GM21723 (cell line): ENCODE results near the gene PSMB8.
A peak's percentile ranks its signal among the peaks of the same experiment; 100 is the strongest.

Source experiments
- ATAC-seq: cut with Tn5 transposase; IDR thresholded peaks from one replicate; pipeline ENCODE4 v1.9.1; 2021; ENCODE audit warnings: mild to moderate bottlenecking, moderate library complexity; ENCODE audit not compliant: unreplicated experiment

The PSMB8 gene

DNA sequence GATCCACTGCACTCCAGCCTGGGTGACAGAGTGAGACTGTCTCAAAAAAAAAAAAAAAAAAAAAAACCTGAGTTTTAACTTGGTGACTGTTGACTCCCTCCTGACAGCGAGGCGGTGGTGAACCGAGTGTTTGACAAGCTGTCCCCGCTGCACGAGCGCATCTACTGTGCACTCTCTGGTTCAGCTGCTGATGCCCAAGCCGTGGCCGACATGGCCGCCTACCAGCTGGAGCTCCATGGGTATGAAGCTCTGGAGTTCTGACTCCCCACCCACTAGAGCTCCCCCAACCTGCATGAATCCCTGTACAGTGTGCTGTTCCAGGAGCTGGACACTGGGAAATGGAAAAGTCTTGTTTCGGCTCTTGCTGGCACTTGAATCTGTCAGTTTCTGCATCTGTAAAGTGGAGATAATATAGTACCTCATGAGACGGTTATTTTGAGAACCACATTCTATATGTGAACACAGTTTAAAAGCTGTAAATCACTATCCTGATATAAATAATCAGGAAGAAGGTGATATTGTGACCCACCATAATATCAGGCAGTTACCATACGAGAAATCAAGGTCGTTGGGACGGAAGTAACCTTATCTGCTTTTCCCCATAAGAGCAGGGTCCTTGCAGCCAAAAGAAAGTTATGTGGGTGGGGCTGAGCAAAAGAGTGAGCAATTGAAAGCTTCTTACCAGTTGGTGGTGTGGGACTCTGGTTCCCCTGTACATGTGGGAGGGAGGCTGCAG is 13.5 kb upstream of the PSMB8 start:
- ATAC-seq, result no peak

DNA sequence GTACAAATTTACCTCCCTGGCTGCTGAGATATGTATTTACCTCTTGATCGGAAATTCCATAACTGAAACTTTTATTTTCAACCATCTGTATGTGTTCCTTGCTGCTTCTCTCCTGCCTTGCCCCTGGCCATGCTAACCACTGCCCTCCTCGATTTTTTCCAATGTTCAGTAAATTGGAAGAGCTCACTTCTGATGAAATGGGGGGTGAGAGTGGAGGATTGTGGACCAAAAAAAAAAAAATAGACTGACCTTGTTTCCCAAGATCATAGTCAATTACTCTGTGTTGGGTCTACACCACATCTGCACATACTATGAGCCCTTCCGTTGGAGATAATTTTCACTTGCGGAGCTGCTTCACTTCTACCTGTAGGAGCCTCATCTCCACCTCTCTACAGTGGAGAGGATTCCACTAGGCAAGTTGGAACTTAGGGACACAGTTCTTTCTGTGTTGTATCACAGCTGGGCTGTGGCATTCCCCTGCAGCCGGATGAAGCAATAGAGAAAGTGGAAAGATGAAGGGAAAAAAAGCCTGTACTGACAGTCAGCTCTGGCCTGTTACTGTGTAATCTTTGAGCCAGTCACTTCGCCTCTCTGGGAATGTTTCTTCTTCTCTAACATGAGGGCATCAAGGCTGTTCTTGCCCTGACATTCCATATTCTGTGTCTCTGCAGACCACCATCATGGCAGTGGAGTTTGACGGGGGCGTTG is 11.8 kb upstream of the PSMB8 start:
- no peak for ATAC-seq

DNA sequence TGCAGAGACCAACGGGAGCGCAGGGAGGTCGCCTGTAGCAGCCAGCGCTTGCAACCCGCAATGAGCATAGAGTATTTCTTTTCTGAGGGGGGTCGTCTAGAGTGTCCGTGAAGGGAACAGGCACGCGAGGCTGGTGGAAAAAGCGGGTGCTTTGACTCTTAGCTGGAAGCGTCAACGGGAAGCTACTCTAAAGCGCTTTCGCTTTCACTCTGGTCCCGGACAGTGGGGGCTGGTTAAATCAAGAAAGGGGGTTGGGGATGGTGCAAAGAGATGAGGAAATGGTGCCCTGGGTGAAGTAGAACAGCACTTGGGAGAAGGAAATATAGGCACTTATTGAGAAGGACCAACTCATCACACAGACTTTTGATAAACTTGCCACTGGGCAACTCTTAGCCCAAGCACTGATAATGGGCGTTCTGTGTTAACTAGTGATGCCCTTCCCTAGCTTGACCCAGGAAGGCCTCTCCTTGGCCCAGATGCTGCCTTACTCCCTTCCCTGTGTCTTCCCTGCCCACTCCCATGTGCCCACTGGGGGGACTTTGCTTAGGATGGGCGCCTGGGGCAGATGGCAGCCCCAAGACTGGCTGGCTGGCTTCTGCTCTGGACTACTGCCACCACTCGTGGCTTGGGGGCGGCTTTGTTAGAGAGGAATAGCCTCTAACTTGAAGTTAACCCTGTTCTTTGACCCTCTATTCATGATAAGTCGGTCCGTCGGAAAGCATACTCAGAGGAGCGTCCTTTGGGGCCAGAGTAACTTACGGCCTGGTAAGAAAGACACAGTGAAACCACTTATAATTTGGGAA is 10.7 kb upstream of the PSMB8 start:
- ATAC-seq, result peak; percentile 25

DNA sequence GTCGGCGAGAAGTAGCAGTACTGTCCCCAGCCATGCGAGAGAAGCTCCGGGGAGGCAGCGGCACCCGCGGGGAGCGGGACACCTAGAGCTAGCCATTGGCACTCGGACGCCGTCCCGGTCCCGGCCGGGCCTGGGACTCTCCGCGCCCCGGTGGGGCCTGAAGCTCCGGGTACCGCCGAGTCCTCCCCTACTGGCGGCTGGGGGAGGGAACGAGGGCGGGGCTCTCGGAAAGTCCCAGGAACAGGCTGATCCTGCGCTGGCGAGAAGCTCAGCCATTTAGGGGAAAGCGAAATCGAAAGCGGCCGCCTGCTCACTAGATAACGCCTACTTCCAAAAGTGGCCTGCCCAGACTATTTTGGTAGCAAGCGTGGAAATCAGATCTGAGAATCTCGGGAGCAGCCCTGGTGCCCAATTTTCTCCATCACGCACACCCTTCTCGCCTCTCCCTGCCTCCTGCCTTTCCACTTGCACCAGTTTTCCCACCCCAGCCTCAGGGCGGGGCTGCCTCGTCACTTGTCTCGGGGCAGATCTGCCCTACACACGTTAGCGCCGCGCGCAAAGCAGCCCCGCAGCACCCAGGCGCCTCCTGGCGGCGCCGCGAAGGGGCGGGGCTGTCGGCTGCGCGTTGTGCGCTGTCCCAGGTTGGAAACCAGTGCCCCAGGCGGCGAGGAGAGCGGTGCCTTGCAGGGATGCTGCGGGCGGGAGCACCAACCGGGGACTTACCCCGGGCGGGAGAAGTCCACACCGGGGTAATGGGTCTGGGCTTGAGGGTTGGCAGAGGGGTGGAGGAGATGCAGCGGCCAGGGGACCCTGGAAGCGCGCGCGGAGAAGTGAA is 9.9 kb upstream of the PSMB8 start, which contains the start of the genes PSMB9 and TAP1:
PSMB9 (plus strand) TSS at position 652 of the 835 bp plus-strand sequence; CDS start at position 690, 38 bp downstream.
TAP1 (minus strand) TSS at position 164 of the 835 bp plus-strand sequence; CDS start at position 96, 68 bp downstream.
- peak; percentile 78 for ATAC-seq

DNA sequence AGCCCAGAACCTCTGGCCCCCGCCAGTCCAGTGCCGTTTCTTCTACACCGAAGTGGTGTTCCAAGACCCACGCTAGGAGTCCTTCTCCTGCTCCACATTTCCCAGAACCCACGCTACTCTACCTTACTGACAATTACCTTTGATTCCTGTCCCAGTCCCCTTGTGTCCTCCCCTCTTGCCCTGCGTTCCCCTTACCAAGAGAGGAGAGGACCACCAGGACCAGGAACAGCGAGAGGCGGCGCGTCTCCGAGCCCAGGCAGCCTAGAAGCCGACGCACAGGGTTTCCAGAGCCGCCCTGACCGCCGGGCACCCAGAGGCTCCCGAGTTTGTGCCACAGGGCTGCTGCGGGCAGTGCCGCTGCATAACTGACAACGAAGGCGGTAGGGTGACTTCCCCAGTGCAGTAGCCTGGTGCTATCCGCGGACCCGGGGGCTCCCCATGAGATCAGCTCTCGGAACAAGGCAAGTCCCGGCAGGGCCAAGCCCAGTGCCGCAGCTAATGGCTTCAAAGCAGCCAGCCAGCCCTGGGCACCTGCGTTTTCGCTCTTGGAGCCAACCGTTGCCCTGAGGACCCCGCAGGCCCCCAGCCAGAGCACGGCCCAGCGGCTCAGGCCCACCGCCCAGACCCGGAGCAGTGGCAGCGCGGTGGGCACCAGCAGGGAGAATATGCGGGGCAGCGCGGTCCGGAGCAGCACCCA is 9.1 kb upstream of the PSMB8 start:
- peak; percentile 35 for ATAC-seq

DNA sequence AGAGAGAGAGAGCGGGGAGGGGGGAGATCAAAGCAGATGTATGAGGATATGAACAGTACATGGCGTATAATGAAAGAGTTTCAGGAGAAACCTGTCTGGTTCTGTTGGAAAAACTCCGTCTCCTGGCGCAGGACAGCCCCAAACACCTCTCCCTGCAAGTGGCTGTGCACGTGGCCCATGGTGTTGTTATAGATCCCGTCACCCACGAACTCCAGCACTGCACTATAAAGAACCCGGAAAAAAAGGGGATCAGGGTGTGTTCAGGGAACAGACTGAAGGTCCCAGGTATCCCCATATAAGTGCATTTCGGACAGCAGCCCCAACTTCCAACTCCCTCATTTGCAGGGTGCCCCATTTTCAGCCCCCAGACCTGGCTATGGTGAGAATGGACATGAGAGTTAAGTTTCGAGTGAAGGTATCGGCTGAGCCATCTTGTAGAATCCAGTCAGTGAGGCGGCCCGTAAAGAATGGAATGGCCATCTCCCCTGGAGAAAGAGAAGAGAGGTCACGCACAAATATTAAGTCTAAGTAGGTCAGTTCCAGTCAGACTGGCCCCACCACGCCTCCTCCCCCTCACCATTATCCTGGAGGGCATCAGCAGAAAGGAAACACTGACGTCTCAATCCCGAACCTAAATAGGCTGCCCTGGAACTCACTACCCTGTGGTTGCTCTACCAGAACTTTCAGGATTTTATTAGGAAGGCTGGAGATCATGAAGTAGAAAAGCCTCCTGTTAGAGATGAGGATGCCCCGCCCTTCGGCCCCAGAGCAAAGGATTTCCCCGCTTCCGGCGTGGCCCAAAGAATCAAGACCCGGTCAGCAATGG is 8.4 kb upstream of the PSMB8 start:
- no peak for ATAC-seq

DNA sequence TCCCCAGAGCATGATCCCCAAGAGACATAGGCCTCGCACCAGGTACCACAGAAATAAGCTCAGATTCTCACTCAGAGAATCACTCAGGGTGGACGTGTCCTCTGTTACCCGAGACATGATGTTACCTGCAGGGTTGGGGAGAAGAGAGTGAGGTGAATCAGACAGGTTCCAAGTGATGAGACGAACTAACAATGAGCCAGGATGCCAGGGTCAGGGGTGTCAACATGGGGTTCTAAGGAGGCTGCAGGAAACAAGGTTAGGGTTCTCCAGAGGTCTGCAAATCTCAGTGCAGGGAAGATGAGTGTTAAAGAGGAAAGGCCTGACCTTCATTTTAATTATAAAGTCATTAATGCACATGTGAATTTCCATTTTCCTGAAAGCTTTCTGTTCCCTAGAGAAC is 7.2 kb upstream of the PSMB8 start:
- ATAC-seq, result no peak

DNA sequence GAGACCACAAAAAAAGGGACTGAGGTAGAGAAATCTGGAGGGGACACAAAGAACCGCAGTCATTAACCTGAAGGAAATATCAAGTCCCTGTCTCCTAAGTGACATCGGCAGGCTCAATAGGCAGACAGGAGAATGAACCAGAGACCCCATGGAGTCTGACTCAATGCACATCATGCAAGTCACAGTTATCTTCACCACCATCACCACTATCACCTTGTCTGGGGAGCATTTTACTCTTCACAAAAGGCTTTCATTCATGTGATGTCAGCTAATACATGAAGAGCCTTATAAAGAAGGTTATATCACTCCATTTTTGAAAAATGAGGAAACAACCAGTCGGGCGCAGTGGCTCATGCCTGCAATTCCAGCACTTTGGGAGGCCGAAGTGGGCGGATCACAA is 5.3 kb upstream of the PSMB8 start:
- no peak for ATAC-seq

DNA sequence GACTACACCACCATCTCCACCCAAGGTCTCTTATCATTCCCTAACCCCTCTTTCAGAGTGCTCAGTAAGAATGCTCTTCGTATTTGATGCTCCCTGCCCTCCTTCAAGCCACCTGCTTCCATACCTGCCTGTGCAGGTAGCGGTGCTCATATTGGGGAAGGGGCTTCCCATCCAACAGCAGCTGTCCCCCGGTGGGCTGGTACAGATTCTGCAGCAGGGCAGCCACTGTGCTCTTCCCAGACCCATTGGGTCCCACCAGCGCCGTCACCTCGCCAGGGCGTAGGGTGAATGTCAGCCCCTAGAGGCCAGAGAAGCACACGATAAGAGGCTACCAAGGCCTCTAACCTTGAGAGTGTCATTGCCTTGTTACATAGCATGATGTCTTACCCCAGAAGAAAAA is 3.9 kb upstream of the PSMB8 start:
- ATAC-seq, result no peak

DNA sequence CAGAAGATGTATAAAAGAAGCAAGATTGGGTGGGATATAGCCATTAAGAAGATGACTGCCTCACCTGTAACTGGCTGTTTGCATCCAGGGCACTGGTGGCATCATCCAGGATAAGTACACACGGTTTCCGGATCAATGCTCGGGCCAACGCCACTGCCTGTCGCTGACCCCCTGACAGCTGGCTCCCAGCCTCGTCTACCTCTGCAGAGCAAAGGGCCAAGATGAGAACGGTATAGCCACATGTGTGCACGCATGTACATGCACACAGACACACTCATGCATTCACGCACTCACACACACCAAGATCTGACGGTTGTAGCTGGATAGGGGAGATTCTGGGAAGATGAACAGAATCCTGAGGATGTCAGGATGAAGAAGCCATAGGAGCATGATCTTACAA is 3.2 kb upstream of the PSMB8 start:
- ATAC-seq, result no peak

DNA sequence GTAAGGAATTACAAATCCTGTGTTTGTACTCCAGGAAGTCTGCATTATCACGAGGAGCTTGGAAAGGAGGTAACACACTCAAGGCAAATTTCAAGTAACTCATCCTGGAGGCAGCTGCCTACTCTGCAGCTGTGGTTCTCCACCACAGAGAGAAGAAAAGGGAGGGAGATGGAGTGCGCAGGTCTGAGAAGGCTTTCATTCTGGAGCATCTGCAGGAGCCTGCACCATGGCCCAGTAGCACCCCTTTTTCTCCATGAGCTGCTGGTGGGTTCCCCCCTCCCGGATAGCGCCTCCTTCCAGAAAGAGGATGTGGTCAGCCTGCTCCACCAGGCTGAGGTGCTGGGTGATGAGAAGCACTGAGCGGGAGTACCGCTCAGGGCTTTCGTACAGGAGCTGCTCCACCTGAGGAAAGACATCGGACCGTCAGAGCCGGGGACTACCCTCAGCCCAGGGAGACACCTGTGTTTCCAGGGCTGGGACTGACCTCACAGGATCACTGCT is 1.6 kb upstream of the PSMB8 start:
- no peak for ATAC-seq

DNA sequence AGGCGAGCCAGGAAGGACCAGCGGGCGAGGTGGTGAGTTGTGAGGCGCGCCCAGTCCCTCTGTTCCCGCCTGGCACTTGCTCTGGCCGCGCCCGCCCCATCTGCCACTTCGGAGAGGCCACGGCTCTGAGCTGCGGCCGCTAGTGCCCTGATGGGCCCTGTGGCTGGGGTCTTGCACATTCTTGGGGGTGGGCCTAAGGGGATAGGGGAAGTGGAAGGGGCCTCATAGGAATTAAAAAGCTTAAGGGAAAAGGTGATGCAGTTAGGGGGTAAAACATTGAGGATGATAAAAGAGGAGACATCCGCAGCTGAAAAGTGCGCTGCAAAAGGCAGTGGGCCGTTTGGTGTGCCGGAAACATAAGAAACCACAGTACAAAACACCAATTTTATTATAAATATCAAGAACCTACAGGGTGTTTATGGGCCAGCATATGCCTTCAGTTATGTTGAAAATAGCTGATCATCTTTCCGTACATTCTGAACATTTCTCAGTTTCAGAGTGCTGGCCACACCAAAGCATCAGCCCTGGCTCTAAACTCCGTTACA is 1.1 kb upstream of the PSMB8 start:
- ATAC-seq, result no peak

DNA sequence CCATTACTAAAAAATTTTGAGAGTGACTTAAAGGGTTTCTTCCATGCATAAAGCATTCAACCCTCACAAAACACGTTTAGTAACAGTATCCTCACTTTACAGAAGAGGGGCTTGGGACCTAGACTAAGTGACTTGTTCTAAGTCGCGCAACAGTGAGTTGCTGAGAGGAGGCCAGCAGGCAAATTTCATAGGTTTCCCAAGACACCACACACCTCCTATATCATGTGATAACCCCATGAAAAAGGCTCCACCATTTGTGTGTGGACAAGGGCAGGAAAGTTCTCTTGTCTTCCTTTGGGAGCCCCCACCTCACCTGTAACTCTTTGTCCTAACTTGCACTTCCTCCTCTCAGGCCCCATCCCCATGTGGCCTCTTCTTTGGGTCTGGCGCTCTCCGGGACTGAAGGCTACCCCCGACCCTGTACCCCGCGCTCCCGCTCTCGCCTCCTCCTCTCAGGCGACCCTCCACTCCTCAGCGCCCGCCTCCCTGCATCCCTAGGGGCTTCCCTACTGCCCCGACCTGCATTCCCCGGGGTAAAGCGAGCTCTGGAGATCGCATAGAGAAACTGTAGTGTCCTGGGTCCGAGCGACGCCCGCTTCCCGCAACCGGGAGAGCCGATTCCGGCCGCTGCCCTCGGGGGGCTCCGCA is 392 bp downstream of the PSMB8 start:
- no peak for ATAC-seq

DNA sequence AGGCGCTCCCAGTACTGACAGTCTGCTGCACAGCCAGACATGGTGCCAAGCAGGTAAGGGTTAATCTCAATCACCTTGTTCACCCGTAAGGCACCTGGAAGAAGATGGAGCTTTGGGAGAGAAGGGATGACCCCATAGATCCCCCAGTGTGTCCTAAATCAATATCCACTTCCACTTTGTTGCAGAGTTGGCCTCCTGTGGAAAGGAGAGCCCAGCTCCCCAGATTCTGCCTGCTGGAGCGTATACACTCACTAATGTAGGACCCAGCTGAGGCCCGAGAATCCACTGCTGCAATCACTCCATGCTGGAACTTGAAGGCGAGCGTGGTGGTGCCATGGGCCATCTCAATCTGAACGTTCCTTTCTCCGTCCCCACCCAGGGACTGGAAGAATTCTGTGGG is 1.2 kb downstream of the PSMB8 start:
- no peak for ATAC-seq

DNA sequence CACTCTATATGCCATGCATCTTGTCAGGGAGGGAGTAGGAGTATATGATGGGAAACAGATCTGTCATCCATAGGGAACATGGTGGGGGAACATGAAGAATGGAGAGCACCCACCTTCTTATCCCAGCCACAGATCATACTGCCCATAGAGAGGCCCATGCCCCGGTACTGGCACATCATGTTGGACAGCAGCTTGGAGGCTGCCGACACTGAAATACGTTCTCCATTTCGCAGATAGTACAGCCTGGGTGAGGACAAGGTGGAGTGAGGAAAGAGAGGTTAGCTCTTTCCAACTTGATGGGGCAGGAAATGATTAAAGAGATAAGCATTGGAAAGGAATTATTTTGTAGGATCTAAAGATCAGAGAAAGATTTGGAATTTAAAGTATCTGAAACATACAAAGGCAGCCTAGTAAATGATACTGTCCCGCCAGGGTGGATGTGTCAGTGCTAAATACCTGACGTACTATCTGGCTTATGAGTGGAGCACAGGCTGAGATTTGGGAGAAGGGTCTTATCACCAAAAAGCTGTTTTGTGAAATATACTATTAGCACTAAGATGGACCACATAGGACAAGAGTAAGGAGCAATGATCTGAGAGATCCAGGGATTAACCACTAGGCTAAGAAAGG is 1.7 kb downstream of the PSMB8 start:
- no peak for ATAC-seq

DNA sequence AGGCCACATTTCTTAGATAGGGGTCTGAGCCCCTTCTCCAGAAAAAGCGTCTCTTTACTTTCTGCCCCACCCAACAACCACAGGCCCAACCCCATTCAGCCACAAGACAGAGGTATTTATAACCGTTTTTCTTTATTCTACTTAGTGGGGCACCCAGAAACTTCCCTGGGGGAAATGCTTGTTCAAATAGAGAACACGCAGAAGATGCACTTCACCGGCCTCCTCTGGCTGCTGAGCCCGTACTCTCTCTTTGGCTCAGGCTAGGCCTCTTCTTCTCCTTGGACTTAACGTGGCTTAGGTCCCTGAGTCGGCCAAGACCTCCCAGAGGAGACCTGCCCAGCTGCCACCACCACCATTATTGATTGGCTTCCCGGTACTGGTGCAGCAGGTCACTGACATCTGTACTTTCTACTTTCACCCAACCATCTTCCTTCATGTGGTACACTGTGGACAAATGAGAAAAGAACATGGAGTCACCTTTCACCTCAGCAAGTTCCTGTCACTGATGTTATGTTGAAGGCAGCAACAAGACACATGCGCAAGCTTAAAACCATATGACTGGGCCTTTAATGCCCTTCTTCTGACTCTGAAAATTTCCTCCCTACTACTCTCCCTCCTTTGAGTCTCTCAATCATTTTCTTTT is 3.1 kb downstream of the PSMB8 start:
- ATAC-seq, result no peak

DNA sequence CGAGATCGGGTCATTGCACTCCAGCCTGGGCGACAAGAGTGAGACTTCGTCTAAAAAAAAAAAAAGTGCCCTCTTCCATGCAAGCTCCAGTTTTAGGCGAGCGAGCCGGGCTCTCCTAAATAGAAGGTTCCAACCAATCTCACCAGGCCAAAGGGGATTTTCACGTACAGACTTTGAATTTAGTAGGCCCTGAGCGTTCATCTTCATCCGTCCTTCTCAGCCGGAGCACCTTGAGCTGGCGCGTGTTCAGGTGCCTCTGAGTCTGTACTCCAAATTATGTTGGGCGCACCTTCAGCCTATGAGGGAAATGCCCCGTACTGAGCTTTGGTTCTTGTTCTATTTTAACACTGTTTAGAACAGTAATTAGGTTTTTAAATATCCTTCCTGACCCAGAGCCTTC is 4.5 kb downstream of the PSMB8 start:
- no peak for ATAC-seq
